Measurements from ENCODE around the gene SPC25. TPM values are rescaled to one million over a fixed set of nuclear protein-coding genes. Genes with fewer than 3 reads are reported as not detected.
"Not testable (repeated sequence)": the region's sequence is repeated elsewhere in the genome, so short reads cannot be mapped to it uniquely, and the experiment has no call there.

The SPC25 gene, protein sequence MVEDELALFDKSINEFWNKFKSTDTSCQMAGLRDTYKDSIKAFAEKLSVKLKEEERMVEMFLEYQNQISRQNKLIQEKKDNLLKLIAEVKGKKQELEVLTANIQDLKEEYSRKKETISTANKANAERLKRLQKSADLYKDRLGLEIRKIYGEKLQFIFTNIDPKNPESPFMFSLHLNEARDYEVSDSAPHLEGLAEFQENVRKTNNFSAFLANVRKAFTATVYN
- 10 to 100 TPM; 58.3 to 69.8 TPM for total RNA-seq

DNA sequence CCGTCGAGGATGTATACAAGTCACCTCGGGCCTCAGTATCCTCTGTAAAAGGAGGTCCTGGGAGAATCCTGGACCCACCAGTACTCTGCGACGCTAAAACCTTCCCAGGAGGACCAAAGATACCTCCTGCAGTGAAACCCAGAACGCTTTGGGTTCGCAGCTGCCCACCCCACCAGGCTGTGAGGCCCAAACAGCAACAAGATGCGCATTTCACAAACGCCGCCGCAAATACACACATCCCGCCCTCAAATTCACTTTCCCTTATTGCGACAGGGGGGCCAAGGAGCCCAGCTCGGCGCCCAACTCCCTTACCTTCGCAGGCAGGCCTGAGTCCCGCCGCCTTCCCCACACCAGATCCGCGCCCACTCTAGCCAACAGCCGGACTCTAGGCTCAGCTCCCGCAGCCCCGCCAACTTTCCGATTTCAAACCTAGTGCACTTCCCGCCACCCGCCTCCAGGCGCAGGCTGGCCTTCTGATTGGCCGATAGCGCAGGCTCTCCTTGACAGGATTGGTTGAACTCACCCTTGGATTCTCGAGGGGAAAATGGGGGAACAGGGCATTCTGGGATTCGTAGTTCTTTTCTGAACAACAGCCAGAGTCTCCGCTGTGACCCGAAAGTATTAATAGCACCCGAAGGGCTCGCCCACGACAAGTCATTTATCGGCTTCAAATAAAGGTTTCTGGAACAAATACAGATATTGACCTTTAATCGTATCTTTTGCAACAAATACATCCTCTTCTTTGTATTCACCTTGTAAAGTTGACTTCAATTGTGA lies at the start of gene SPC25:
Gene SPC25 (minus strand): TSS at position 425 of the 777 bp plus-strand sequence. CDS start 911 bp downstream, outside the sequence.
- ChIA-PET POLR2A (no interaction called here), CTCF (interaction anchor here (0.7 kb wide), 1 partner anchor 544 kb away, joined by 3 read pairs; no protein-coding TSS in a partner anchor)
- Mint-ChIP-seq H3K4me3 (peak within 1 kb of the TSS; percentile 93), H3K9me3 (ENCODE audit: insufficient read depth) (no peaks in the 10 kb centered on the region), H3K4me1 (ENCODE audit: low read depth) (peaks cover 23% of the 10 kb centered on the region), H3K27me3 (ENCODE audit: low read depth) (peaks cover 25% of the 10 kb centered on the region), H3K27ac (peak within 1 kb of the TSS; percentile 96), H3K36me3 (ENCODE audit: low read depth) (peaks cover 29% of the 10 kb centered on the region)
- ATAC-seq (peak; percentile 100), DNase-seq (peak; percentile 95)

- DNase-seq = no peak
- Mint-ChIP-seq H3K36me3 (ENCODE audit: low read depth) (no peaks in the 10 kb centered on the region), H3K27ac (no peak overlapping the region), H3K9me3 (ENCODE audit: insufficient read depth) (no peaks in the 10 kb centered on the region), H3K4me1 (ENCODE audit: low read depth) (no peaks in the 10 kb centered on the region), H3K27me3 (ENCODE audit: low read depth) (peaks cover 14% of the 10 kb centered on the region), H3K4me3 (no peak overlapping the region)
- ATAC-seq = no peak
- POLR2A ChIA-PET = no interaction called here
- CTCF ChIA-PET = interaction anchor here (1.0 to 1.3 kb wide), 2 partner anchors 9 to 34 kb away, joined by 3 to 6 read pairs; no protein-coding TSS in a partner anchor
Observed at GRCh38 chr2:168939918-168940317, 49.7 kb upstream of the SPC25 start.

GRCh38 chr2:168939061-168939460 lies 48.8 kb upstream of the SPC25 start:
- CTCF ChIA-PET = no interaction called here
- no peaks in the 10 kb centered on the region for H3K36me3 Mint-ChIP-seq (ENCODE audit: low read depth)
- DNase-seq = no peak
- H3K4me3 Mint-ChIP-seq = no peak overlapping the region
- no peaks in the 10 kb centered on the region for H3K4me1 Mint-ChIP-seq (ENCODE audit: low read depth)
- H3K27me3 Mint-ChIP-seq (ENCODE audit: low read depth) = peaks cover 14% of the 10 kb centered on the region
- POLR2A ChIA-PET = no interaction called here
- no peak overlapping the region for H3K27ac Mint-ChIP-seq
- ATAC-seq = no peak
- no peaks in the 10 kb centered on the region for H3K9me3 Mint-ChIP-seq (ENCODE audit: insufficient read depth)

GRCh38 chr2:168935810-168936581 lies 45.8 kb upstream of the SPC25 start:
- H3K9me3 Mint-ChIP-seq (ENCODE audit: insufficient read depth) = no peaks in the 10 kb centered on the region
- CTCF ChIA-PET = interaction anchor here (0.7 to 1.1 kb wide), 2 partner anchors 11 to 12 kb away, joined by 3 read pairs; no protein-coding TSS in a partner anchor
- H3K27ac Mint-ChIP-seq = no peak overlapping the region
- peaks cover 10% of the 10 kb centered on the region for H3K27me3 Mint-ChIP-seq (ENCODE audit: low read depth)
- H3K4me3 Mint-ChIP-seq = no peak overlapping the region
- no peaks in the 10 kb centered on the region for H3K36me3 Mint-ChIP-seq (ENCODE audit: low read depth)
- no peaks in the 10 kb centered on the region for H3K4me1 Mint-ChIP-seq (ENCODE audit: low read depth)
- POLR2A ChIA-PET = no interaction called here
- ATAC-seq (no peak), DNase-seq (no peak)

DNA sequence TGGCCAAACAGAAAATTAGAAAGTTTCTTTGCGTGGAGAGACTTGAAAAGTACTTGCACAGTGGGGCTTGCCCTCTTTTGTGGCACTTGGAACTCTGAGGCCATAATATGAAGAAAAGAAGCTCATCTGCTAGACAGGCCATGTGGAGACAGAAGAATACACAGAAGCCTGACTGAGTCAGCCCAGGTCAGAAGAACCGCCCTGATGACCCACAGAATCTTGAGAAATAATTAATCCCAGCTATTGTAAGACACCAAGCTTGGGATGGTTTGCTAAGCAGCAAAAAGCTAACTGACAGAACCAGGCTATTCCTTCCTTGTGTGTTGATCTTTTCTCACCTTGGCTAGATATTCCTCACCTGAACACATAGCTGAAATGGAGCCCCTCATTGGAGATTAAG lies 44.6 kb upstream of the SPC25 start:
- CTCF ChIA-PET = interaction anchor here (1.1 to 1.2 kb wide), 2 partner anchors 13 to 14 kb away, joined by 3 to 5 read pairs; no protein-coding TSS in a partner anchor
- H3K4me3 Mint-ChIP-seq = no peak overlapping the region
- H3K36me3 Mint-ChIP-seq (ENCODE audit: low read depth) = no peaks in the 10 kb centered on the region
- no peak for ATAC-seq
- DNase-seq = no peak
- H3K27me3 Mint-ChIP-seq (ENCODE audit: low read depth) = peaks cover 19% of the 10 kb centered on the region
- H3K27ac Mint-ChIP-seq = no peak overlapping the region
- no peaks in the 10 kb centered on the region for H3K4me1 Mint-ChIP-seq (ENCODE audit: low read depth)
- POLR2A ChIA-PET = no interaction called here
- H3K9me3 Mint-ChIP-seq (ENCODE audit: insufficient read depth) = no peaks in the 10 kb centered on the region

DNA sequence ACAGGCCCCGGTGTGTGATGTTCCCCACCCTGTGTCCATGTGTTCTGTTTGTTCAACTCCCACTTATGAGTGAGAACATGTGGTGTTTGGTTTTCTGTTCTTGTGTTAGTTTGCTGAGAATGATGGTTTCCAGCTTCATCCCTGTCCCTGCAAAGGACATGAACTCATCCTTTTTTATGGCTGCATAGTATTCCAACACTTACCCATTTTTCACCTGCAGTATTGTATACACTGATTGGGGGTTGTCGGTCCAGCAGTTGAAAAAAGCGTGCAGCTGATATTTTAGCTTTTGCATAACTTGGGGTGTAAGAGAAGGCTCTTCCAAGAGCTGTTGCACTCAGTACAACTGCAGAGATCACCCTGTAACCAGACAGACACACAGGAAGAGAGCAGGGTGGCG lies 41.9 kb upstream of the SPC25 start:
- POLR2A ChIA-PET; H3K4me1 Mint-ChIP-seq (ENCODE audit: low read depth): not testable (repeated sequence)

DNA sequence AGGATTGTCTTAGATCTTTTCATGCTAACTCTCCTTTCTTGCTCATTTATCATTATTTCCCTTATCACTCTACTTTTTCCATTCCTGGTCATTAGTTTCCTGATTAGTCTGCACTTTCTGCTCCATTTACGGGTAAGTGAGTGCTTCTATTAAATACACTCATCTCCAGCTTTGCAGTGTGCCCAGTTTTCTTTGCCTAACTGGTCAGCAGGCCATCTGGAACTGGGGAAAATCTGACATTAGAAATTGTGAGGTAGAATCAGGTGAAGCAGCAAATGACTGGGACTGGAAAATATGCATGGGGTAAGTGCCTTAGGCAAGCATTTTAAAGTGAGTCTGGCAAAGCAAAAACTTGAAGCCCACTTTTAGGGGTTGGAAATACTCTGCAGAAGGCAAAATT lies 40.0 kb upstream of the SPC25 start:
- H3K27ac Mint-ChIP-seq = no peak overlapping the region
- DNase-seq = no peak
- ATAC-seq = no peak
- H3K36me3 Mint-ChIP-seq (ENCODE audit: low read depth) = no peaks in the 10 kb centered on the region
- peaks cover 33% of the 10 kb centered on the region for H3K27me3 Mint-ChIP-seq (ENCODE audit: low read depth)
- H3K4me1 Mint-ChIP-seq (ENCODE audit: low read depth) = no peaks in the 10 kb centered on the region
- no peaks in the 10 kb centered on the region for H3K9me3 Mint-ChIP-seq (ENCODE audit: insufficient read depth)
- H3K4me3 Mint-ChIP-seq = no peak overlapping the region
- CTCF ChIA-PET = interaction anchor here (0.9 kb wide), 1 partner anchor 9 kb away, joined by 4 read pairs; no protein-coding TSS in a partner anchor
- POLR2A ChIA-PET = no interaction called here

More for the DNA sequence above, 41.9 kb upstream of the SPC25 start:
- H3K27ac Mint-ChIP-seq; H3K36me3 Mint-ChIP-seq (ENCODE audit: low read depth); ATAC-seq; H3K4me3 Mint-ChIP-seq; H3K9me3 Mint-ChIP-seq (ENCODE audit: insufficient read depth); CTCF ChIA-PET; DNase-seq: not testable (repeated sequence)
- peaks cover 26% of the 10 kb centered on the region for H3K27me3 Mint-ChIP-seq (ENCODE audit: low read depth)

DNA sequence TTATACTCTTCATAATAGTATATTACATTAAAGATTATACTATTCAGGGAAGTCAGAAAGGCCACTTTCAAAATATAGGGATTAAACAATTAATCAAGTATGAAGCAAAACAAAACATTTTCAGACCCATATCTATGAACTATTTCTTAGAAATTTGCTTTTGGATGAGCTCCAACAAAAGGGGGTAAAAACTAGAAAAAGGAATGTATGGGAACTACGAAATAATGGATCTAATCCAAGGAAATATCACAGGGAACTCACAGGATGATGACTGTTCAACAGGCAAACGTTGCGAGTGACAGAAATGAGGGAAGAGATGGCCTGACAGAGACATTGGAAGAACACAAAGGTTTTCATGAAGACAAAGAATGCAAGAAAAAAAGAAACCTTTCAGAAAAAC lies 38.8 kb upstream of the SPC25 start:
- CTCF ChIA-PET = interaction anchor here (1.4 kb wide), 1 partner anchor 181 kb away, joined by 4 read pairs; no protein-coding TSS in a partner anchor
- H3K27ac Mint-ChIP-seq = no peak overlapping the region
- H3K4me3 Mint-ChIP-seq = no peak overlapping the region
- no peaks in the 10 kb centered on the region for H3K36me3 Mint-ChIP-seq (ENCODE audit: low read depth)
- DNase-seq (no peak), ATAC-seq (no peak)
- POLR2A ChIA-PET = no interaction called here
- H3K9me3 Mint-ChIP-seq (ENCODE audit: insufficient read depth) = no peaks in the 10 kb centered on the region
- no peaks in the 10 kb centered on the region for H3K4me1 Mint-ChIP-seq (ENCODE audit: low read depth)
- H3K27me3 Mint-ChIP-seq (ENCODE audit: low read depth) = peaks cover 26% of the 10 kb centered on the region

DNA sequence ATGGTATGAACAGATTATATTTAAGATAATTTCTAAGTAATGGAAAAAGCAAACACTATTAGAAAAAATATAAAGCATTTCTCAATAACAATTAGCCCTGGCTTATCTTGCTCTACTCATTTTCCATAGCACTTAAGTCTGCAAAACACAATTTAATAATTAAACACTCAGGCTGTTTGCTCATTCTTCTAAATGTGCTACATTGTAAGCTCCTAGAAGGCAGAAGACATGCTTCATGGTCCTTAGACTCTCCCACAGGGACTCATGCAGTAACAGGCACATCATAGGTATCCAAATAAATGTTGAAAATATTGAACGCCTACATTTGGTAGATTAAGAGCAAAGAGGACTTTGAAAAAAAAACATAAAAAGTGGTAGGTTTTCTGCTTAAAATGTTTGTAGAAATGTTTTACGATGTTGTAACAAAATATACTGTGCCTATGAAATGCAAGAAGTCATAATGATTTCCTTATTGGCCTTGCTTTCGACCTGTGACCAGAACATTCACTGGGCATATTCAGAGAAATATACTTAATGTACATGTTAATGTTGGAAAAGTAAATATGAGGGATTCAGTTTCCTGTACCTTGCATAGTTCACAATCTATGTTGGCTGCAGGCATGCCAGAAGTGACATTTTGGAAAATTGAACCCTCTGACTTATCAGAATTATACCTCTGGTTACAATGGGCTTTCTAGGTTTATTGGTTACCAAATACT lies 38.0 kb upstream of the SPC25 start:
- Mint-ChIP-seq H3K36me3 (ENCODE audit: low read depth) (no peaks in the 10 kb centered on the region), H3K4me1 (ENCODE audit: low read depth) (no peaks in the 10 kb centered on the region), H3K9me3 (ENCODE audit: insufficient read depth) (no peaks in the 10 kb centered on the region), H3K27ac (no peak overlapping the region), H3K27me3 (ENCODE audit: low read depth) (peaks cover 31% of the 10 kb centered on the region), H3K4me3 (no peak overlapping the region)
- no peak for DNase-seq
- CTCF ChIA-PET = interaction anchor here (1.4 kb wide), 1 partner anchor 182 kb away, joined by 4 read pairs; no protein-coding TSS in a partner anchor
- POLR2A ChIA-PET = no interaction called here
- ATAC-seq = no peak

DNA sequence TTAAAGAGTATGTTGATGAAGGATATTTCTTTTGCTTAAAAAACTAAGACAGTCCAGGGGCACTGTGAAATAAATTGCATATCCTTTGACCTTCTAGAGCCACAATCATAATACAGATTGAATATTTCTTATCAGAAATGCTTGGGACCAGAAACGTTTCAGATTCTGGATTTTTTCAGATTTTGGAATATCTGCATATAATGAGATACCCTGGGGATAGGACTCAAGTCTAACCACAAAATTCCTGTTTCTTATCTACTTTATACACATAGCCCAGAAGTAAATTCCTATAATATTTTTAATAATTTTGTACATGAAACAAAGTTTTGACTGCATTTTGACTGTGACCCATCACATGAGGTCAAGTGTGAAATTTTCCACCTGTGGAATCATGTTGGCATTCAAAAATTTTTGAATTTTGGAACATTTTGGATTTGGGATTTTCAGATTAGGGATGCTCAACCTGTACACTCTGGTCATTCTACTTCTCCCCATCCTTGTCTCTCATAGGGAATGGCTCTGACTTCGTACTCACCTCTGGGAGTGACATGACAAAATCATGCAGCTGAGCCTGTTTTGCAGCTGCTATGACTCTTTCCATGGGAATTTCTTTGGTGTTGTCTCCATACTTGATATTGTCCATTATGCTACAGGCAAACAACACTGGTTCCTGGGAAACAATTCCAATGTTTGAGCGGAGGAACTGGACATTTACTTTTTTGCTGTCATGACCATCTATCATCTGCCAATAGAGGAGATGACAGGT lies 36.6 kb upstream of the SPC25 start:
- DNase-seq (no peak), ATAC-seq (no peak)
- H3K36me3 Mint-ChIP-seq (ENCODE audit: low read depth) = no peaks in the 10 kb centered on the region
- ChIA-PET CTCF (no interaction called here), POLR2A (no interaction called here)
- H3K4me3 Mint-ChIP-seq = no peak overlapping the region
- no peaks in the 10 kb centered on the region for H3K4me1 Mint-ChIP-seq (ENCODE audit: low read depth)
- peaks cover 37% of the 10 kb centered on the region for H3K27me3 Mint-ChIP-seq (ENCODE audit: low read depth)
- no peaks in the 10 kb centered on the region for H3K9me3 Mint-ChIP-seq (ENCODE audit: insufficient read depth)
- H3K27ac Mint-ChIP-seq = no peak overlapping the region
